Activated T-helper 1 cell treated with anti-CD3 and anti-CD28 coated beads, Interleukin-2, amount 50 U/mL, for 16 hours (primary cell): ENCODE measurements around the gene SETX.

Experiments
- DNase-seq, 2 donors: peaks; one replicate each; pipeline ENCODE4 v3.0.0-alpha.2; 2020; ENCODE audit warnings: low read depth in 1 of 2, low spot score in 1 of 2

Gene SETX

DNA sequence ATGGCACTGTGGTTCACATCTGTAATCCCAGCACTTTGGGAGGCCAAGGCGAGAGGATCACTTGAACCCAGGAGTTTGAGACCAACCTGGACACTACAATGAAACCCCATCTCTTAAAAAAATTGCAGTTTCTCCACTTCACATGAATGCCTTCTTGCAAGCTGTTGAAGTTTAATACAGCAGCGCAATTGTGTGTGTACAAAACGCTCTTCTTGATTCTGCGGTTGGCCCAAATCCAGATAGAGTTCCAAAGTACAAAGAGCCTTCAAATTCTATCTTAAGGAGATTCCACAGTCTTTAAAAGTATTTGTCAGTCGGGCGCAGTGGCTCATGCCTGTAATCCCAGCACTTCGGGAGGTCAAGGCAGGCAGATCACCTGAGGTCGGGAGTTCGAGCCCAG is 9.3 kb upstream of the SETX start:
- no peak for DNase-seq

DNA sequence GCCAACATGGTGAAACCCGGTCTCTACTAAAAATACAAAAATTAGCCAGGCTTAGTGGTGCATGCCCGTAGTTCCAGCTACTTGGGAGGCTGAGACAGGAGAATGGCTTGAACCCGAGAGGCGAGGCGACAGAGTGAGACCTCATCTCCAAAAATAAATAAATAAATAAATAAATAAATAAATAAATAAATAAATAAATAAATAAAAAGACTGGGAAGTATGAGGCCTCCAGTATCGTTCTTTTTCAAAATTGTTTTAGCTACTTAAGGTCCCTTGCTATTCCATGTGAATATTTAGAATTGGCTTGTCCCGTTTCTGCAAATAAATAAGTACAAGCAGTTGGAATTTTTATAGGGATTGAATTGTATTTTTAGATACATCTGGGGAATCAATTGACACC is 3.0 kb upstream of the SETX start:
- no peak for DNase-seq

DNA sequence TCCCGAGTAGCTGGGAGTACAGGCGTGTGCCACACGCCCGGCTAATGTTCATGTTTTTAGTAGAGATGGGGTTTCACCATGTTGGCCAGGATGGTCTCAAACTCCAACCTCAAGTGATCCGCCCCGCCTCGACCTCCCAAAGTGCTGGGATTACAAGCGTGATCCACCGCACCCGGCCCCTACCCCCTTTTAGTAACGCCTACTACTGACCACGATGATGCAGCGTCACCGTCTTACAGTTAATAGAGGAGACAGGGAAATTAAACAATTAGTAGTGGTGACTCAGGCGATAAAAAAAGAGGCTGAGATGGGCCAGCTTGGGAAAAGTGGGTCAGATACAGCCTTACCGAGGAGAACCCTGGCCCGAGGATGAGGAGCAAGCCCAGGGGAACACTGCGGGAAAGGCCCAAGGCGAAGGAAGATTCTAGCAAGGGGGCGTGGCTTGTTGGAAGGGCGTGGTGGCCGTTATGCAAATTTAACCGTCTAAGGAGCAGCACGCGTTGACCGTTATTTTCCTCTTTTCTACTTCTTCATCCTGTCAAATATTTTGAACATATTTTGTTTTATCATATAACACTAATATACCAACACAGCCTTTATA is 1.6 kb upstream of the SETX start:
- no peak for DNase-seq

DNA sequence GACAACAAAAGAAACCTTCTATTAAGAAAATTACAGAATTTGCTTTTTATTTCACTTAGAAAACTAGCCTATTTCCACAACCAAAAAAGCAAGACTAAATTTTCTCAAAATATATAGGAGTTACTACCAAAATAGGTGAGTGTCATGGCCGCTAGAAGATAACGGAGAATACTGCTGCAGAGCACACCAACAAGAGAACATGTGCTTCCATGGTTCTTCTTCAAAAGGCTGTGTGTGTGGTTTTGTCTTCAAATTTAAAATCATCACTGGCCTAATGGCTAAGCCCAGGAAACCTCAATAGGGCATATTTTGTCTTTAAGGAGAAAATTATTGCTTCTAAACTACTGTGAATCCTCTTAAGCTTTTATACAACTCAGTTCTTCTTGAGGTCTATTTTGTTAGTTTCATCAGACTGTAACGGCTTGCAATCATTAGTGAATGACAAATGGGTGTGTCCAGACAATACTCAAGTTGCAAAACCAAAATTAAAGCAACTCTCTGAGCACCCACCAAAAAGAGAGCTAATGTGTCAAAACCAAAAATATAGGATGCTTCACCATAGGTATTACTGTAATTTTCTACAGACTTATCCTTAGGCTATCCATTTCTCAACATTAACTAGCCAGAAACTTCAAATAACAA is 3.3 kb downstream of the SETX start:
- no peak for DNase-seq

DNA sequence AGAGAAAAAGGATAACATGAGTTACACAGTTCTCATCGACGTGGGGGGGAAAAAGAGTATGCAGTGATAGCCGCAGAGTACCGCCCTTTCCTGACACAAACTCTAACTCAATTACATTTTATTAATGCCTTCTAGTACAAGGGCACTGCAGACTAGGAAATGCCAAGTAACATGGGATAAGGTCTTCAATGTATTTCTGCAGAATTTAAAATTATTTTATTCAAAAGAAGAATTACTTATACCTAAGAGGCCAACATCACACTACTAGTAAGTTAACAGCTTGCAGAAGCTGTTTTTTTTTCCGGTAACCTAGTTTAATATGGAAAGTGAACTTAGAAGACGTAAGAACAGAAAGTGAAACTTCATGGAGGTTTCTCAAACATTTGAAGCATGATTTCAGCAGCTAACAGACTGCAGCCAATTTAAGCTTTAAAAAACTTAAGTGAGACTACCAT is 3.9 kb downstream of the SETX start:
- no peak for DNase-seq

DNA sequence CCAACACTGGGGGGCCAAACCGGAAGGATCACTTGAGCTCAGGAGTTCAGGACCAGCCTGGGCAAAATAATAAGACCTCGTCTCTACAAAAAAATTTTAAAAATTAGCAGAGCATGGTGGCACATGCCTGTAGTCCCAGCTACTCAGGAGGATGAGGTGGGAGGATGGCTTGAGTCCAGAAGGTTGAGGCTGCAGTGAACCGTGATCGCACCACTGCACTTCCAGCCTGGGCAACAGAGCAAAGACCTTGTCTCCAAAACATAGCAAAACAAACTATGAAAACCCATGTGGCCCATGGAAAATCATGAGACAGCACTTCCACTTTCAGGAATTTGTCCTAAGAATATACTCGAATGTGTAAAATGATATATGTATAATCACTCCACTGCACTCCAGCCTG is 6.1 kb downstream of the SETX start:
- DNase-seq, result no peak

DNA sequence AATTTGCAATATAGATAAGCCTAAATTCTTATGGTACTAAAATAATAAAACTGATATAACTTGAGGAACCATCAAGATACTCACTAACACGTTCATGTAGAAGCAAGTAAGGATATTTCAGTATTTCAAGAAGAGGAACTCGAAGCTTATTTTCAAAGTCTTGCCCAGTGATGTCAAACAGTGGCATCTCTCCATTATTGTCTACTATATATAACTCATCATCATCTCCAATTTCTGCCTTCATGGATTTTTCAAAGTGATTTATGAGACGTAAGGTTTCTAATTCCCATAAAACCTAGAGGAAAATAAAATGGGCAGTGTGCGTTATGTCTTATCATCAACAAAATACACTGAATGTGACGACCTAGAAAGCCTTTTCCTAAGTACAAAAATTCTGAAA is 8.6 kb downstream of the SETX start:
- no peak for DNase-seq

DNA sequence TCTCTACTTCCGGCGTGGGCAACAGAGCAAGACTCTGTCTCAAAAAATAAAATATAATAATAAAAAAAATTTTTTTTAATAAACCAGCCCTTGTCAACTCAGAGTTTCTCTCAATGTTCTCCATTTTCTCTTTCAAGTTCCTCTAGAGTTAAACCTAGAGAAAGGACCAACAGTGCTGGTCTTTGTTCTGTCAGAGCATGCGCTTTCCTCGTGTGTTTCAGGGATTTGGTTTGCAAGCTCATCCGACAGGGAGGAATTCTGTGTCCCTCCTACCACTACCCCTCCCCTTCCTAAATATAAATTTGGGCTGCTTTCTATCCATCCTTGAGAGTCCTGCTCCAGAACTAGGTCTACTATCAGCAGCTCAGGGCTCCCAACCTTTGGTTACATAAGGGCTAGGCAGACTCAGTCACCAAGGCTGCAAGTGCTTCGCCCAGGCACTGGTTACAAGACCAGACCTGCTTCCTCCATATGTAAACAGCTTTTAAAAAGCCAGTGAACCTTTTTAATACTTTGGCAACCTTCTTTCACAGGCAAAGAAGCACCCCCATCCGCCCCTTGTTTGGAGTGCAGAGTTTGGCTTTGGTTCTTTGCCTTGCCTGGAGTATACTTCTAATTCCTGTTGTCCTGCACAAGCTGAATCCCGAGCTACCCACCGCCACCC is 13.5 kb downstream of the SETX start:
- no peak for DNase-seq

DNA sequence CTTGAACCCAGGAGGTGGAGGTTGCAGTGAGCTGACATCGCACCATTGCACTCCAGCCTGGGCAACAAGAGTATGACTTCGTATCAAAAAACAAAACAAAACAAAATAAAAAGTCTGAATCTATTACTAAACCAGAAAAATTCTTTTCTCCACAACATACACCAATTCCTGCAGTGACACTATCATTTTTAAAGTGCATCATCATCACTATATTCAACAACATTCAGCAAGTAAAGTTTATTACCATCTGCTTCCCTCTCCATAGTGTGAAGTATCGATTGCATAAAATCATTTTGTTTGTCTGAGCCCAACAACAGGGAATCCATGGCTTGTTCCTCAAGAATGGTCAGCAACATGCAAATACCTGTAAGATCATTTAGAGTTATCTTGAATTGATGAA is 20.4 kb downstream of the SETX start:
- no peak for DNase-seq

DNA sequence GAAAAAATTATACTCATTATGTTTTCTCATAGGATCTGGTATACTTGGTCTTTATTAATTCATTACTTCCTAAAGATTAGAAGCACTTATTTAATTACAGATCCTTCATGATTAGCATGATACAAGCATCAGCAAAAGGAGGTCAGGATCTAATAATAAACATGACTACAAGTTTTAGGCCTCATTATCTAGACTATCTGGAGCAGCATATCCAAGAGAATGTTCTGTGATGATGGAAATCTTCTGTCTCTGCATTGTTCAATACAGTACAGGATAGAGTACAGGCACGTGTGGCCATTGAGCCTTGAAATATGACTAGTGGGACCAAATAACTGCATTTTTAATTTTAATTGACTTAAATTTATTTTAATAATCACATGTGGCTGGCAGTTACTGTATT is 21.2 kb downstream of the SETX start:
- no peak for DNase-seq

DNA sequence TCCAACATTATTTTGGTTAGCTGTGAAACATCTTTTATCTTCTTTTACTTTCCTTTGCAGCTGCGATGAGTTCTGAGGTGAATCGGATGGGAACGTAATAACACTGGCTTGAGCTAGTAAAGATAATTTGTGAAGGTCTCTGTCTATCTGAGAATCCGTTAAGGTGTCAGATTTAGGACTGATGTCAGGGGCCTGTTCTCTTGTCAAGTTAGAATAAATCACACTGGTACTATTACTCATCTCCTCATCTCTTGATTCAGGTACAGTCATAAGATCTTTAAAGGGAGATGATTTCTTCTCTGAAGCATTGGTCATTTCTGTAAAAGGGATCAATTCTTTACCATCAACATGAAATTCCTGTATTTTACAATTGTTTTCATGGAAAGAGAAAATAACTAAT is 26.2 kb downstream of the SETX start:
- DNase-seq, result no peak

DNA sequence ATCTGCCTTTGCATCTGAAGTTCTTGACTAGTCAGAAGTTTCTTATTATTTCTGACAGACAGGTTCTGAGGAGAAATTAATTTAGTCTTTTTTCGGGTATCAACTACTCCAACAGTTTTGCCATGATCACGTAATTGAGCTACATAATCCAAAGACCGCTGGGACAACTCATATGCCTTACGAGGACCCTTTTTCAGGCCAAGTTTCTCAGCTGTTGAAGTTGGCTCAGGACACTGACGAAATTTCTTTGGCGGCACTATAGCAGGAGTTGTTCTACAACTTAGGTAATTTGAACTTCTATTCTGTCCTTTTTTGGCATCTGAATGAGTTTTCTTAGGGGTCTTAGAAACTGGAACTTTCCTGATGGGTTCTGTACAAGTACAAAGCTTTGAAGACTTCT is 27.2 kb downstream of the SETX start:
- no peak for DNase-seq

DNA sequence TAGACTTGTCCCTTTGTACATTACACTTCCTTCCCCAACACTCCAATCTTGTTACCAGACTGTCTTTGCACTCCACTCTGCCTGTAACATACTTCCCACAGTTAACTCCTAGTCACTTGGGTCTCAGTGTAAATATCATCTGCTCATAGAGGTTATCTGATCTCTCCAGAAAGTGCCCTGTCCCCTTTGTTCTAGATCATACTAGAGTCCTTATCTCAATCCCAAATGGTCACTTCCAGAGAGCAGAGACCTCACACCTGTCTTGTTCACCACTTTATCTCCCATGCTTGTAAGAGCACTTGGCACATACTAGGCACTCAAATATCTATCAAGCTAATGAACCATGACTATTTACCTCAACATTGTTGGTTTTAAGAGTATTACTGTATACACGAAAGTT is 30.4 kb downstream of the SETX start:
- DNase-seq, result no peak

DNA sequence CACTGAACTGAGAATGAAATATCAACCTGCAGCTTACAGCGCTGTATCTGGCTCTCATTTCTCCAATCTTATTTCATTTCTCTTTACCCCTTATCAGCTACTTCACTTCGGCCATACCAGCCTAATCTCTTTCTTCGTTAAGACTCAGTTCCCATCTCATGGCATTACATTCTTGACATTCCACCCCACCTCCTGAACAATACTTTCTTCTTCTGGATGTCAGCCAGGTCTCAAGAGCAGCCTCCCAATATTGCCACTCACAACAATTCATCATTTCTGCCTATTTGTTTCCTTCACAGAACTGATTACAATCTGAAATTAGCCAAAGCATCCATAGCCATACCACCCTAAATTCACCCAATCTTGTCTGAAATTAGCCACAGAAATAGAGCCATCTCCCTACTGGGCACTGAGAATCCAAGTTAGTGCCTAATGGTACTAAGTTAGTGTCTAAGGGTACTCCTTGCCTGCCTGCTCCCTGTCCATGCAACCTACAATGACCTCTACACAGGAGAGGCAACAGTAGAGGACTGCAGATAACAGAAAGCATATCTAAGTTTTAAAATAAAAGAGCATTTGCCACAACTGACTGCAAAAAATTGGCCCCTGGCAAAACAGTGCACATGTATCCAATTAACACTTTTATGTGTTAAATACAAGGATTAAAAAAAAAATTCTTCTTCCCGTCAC is 35.2 kb downstream of the SETX start:
- DNase-seq, result no peak

DNA sequence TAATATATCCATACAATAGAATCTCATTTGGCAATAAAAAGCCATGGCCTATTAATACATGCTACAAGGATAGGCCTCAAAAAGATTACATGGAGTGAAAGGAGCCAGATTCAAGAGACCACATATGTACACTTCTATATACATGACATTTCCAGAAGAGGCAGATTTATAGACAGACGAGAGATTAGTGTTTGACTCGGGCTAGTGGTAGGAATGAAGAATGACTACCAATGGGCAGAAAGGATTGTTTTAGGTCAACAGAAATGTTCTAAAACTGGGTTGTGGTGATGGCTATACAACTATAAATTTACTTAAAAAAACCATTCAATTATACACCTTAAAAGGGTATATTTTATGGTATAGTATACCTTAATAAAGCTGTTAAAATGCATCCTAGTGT is 41.9 kb downstream of the SETX start:
- no peak for DNase-seq

DNA sequence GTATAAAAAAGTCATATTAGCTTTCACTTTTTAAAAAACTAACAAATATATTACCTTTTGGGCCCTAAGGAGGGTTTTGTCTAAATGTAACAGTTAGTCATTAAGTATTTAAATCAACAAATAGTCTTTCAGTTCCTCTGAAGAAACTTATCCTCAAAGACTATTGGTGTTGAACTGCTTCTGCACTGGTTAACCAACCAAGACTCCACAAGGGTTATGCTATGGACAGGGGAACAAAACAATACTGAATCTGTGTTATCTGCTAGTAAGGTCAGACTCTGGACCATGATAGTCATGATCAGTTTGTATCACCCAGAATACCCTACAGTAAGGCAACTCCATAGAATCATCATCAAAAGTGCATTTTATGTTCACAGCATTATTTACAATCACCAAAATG is 42.4 kb downstream of the SETX start:
- no peak for DNase-seq

DNA sequence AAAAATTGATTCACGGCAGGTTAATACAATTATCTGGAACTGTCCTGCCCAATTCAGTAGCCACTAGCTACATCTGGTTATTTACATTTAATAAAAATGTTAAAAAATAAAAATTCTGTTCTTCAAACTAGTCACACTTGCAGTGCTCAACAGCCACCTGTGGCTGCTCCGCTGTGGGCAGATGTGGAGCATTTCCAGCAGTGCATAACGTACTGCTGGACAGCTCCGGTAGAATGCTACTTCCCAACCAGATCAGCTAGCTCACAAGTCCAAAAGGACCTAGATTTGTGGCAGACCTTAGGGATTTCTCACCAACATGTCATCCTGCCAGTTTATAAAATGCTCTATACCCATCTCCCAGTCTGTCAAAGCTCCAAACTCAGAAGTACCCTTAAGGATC is 42.8 kb downstream of the SETX start:
- DNase-seq, result no peak

DNA sequence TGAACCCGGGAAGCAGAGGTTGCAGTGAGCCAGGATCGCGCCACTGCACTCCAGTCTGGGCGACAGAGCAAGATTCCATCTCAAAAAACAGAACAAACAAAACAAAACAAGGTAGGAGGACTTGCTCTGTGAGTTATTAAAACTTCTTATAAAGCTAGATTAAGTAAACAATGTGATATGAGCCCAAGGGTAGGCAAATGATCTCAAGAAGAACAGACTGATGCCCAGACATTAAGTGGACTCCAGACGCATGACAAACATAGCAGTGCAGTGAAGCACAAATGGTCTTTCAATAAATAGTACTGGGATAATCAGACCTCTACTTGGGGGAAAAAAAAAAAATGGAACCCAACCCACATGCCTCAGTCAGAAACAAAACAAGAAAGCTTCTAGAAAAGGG is 45.7 kb downstream of the SETX start:
- no peak for DNase-seq

DNA sequence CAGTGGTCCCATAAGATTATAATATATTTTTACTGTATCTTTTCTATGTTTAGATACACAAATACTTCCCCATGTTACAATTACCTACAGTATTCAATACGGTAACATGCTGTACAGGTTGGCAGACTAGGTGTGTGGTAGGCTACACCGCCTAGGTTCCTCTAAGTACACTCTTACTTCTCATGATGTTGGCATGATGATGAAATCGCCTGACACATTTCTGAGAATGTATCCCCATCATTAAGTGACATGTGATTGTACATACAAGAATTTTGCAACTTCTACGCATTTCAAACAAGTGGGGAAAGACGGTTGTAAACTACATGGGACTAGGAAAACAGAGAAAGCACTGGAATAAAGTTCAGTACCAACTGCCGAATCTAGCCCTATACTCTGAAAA is 53.3 kb downstream of the SETX start:
- no peak for DNase-seq

DNA sequence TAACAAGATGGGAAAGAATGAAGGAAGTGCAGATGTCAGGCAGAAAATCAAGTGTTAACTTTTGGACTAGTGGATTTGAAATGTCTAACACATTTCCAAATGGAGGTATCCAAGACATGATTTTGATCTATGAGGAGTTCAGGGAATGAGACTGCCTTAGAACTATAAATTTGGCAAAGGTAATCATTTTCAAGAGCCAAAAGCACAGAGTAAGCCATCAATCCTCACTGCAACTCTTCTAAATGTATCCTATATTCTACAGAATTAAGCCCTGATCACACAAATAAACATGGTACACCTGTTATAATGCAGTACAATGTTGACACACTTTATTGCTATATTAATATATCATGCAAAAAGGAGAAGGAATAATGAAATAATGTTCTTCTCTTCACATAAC is 55.6 kb downstream of the SETX start:
- no peak for DNase-seq

DNA sequence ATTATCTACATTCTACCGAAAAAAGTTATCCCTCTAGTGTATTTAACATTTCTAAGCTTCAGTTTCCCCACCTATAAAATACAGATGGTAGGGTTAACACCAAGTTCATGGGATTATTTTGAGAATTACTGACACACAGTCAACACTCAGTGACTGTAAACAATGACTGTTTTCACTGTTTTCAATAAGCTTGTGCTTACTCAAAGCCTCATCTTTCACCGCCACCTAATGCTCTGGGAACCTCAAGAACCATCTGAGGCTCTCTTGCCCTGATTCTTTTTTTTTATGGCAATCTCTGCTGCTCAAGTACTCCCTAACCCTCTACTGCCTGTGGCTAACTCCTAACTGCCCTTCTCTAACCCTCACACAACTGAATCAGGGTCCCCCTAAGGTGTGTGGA is 59.6 kb downstream of the SETX start:
- DNase-seq, result no peak

DNA sequence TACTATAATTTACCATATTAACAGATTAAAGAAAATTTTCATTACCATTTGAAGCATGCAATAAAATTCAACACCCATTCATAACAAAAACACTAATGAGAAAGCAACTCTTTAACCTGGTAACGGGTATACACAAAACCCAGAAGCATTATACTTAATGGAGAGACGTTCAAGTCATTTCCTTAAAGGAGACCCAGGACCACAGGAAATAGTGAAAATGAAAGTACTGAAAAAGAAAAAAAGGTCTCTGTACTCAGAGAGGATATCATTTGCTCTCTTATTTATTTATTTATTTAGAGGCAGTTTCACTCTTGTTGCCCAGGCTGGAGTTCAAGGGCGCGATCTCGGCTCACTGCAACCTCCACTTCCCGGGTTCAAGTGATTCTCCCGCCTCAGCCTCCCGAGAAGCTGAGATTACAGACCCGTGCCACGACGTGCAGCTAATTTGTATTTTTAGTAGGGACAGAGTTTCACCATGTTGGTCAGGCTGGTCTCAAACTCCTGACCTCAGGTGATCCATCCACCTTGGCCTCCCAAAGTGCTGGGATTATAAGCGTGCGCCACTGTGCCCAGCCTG is 61.6 kb downstream of the SETX start:
- no peak for DNase-seq
